Measurements from ENCODE around the gene INTS6. TPM values are rescaled to one million over a fixed set of nuclear protein-coding genes. Genes with fewer than 3 reads are reported as not detected.

Gene INTS6
- total and polyA plus RNA-seq, 2 donors (not counting 1 experiment from before 2014, with no cell fraction given), result 15.4 to 74.7 TPM

GRCh38 chr13:51323824-51324511 lies 128.9 kb downstream of the INTS6 start:
- TF ChIP-seq CTCF (IDR thresholded peaks at IDR 0.05) (no peak), EZH2 (IDR thresholded peaks at IDR 0.05; ENCODE audit: borderline replicate concordance, insufficient read depth, low read depth, low read length, poor library complexity, severe bottlenecking) (no peak)
- no peaks in the 10 kb centered on the region for H3K9me3 Mint-ChIP-seq (ENCODE audit: insufficient read depth)
- no peaks in the 10 kb centered on the region for H4K20me1 ChIP-seq (ENCODE audit: control insufficient read depth, insufficient read depth, low read length, poor library complexity, severe bottlenecking)
- H3K27me3 ChIP-seq (replicated peaks in 1 of 4; ENCODE audit: control extremely low read depth in 1 of 4, control insufficient read depth in 3 of 4, insufficient read depth in 4 of 4, low read length in 3 of 4), result no peaks in the 10 kb centered on the region
- 89% methylated on average over 4 of the region's 5 CpGs for WGBS (ENCODE audit: insufficient coverage)
- no peak overlapping the region for H2AFZ ChIP-seq (ENCODE audit: insufficient read depth, low read depth, low read length, poor library complexity, severe bottlenecking)
- peaks cover 0 to 6% of the 10 kb centered on the region in 2 donors for H3K4me1 ChIP-seq (ENCODE audit: control insufficient read depth in 2 of 2, insufficient read depth in 2 of 2, low read length in 2 of 2)
- ChIA-PET CTCF (no interaction called here), POLR2A (no interaction called here)
- H3K27me3 Mint-ChIP-seq, result no peaks in the 10 kb centered on the region
- DNase-seq (no peak), ATAC-seq (ENCODE audit: low read depth) (no peak)
- no peak overlapping the region for H3K9ac ChIP-seq (ENCODE audit: low read length)
- H3K36me3 ChIP-seq (replicated peaks in 1 of 2; ENCODE audit: control extremely low read depth in 1 of 2, control insufficient read depth in 1 of 2, extremely low read depth in 1 of 2, insufficient read depth in 2 of 2, low read length in 1 of 2), result no peaks in the 10 kb centered on the region
- no peaks in the 10 kb centered on the region for H3K9me3 ChIP-seq (ENCODE audit: control extremely low read depth in 1 of 3, control insufficient read depth in 2 of 3, insufficient read depth in 1 of 3, low read length in 2 of 3)
- H3K27ac Mint-ChIP-seq, result no peak overlapping the region
- H3K4me3 Mint-ChIP-seq, result no peak overlapping the region
- H3K4me2 ChIP-seq (replicated peaks; ENCODE audit: low read depth, low read length, poor library complexity, severe bottlenecking), result no peak overlapping the region
- no peaks in the 10 kb centered on the region for H3K79me2 ChIP-seq (ENCODE audit: control insufficient read depth, insufficient read depth, low read length)
- H3K27ac ChIP-seq (ENCODE audit: low read length in 2 of 2), result no peak overlapping the region
- intact Hi-C loops (cut with micrococcal nuclease), result no loop called here
- peaks cover 9% of the 10 kb centered on the region for H3K4me1 Mint-ChIP-seq
- H3K4me3 ChIP-seq (ENCODE audit: control extremely low read depth in 1 of 5, extremely low read depth in 1 of 5, insufficient read depth in 1 of 5, low read depth in 2 of 5, low read length in 4 of 5), result no peak overlapping the region

GRCh38 chr13:51322826-51323225 lies 130.0 kb downstream of the INTS6 start:
- CTCF ChIA-PET, result no interaction called here
- no peak overlapping the region for H3K27ac Mint-ChIP-seq
- peaks cover 9% of the 10 kb centered on the region for H3K4me1 Mint-ChIP-seq
- no peaks in the 10 kb centered on the region for H3K27me3 ChIP-seq (replicated peaks in 1 of 4; ENCODE audit: control extremely low read depth in 1 of 4, control insufficient read depth in 3 of 4, insufficient read depth in 4 of 4, low read length in 3 of 4)
- no peaks in the 10 kb centered on the region for H3K9me3 ChIP-seq (ENCODE audit: control extremely low read depth in 1 of 3, control insufficient read depth in 2 of 3, insufficient read depth in 1 of 3, low read length in 2 of 3)
- no peak overlapping the region for H3K4me2 ChIP-seq (replicated peaks; ENCODE audit: low read depth, low read length, poor library complexity, severe bottlenecking)
- no peak overlapping the region for H3K4me3 Mint-ChIP-seq
- H3K4me3 ChIP-seq (ENCODE audit: control extremely low read depth in 1 of 5, extremely low read depth in 1 of 5, insufficient read depth in 1 of 5, low read depth in 2 of 5, low read length in 4 of 5), result no peak overlapping the region
- H3K36me3 ChIP-seq (replicated peaks in 1 of 2; ENCODE audit: control extremely low read depth in 1 of 2, control insufficient read depth in 1 of 2, extremely low read depth in 1 of 2, insufficient read depth in 2 of 2, low read length in 1 of 2), result no peaks in the 10 kb centered on the region
- no peaks in the 10 kb centered on the region for H4K20me1 ChIP-seq (ENCODE audit: control insufficient read depth, insufficient read depth, low read length, poor library complexity, severe bottlenecking)
- ATAC-seq (ENCODE audit: low read depth) (no peak), DNase-seq (no peak)
- no peak for TF ChIP-seq EZH2 (IDR thresholded peaks at IDR 0.05; ENCODE audit: borderline replicate concordance, insufficient read depth, low read depth, low read length, poor library complexity, severe bottlenecking)
- no peak for TF ChIP-seq CTCF (IDR thresholded peaks at IDR 0.05)
- intact Hi-C loops (cut with micrococcal nuclease), result no loop called here
- no peaks in the 10 kb centered on the region for H3K27me3 Mint-ChIP-seq
- no peak overlapping the region for H3K27ac ChIP-seq (ENCODE audit: low read length in 2 of 2)
- no peak overlapping the region for H2AFZ ChIP-seq (ENCODE audit: insufficient read depth, low read depth, low read length, poor library complexity, severe bottlenecking)
- H3K79me2 ChIP-seq (ENCODE audit: control insufficient read depth, insufficient read depth, low read length), result no peaks in the 10 kb centered on the region
- POLR2A ChIA-PET, result no interaction called here
- H3K9ac ChIP-seq (ENCODE audit: low read length), result no peak overlapping the region
- H3K4me1 ChIP-seq (ENCODE audit: control insufficient read depth in 2 of 2, insufficient read depth in 2 of 2, low read length in 2 of 2), result peaks cover 0 to 6% of the 10 kb centered on the region in 2 donors
- WGBS (ENCODE audit: insufficient coverage), result 91% methylated on average over 3 of the region's 3 CpGs
- no peaks in the 10 kb centered on the region for H3K9me3 Mint-ChIP-seq (ENCODE audit: insufficient read depth)

Measured in B cell (primary cell).